ENCODE data around the gene STH. TPM values are rescaled to one million over a fixed set of nuclear protein-coding genes. Genes with fewer than 3 reads are reported as not detected.

The STH gene
- polyA plus RNA-seq, 2 of the 4 experiments (the other 2 are of a cell fraction) = not detected

- ChIA-PET POLR2A (no interaction called here), CTCF (interaction anchor here (0.9 to 9.4 kb wide), 9 partner anchors 11 to 165 kb away, joined by 3 to 183 read pairs (median 4); partner anchors contain the start of gene KANSL1)
- peaks cover 37% of the 10 kb centered on the region for H3K4me1 ChIP-seq
- no peak for ATAC-seq
- H3K4me2 ChIP-seq = no peak overlapping the region
- H3K4me3 ChIP-seq = no peak overlapping the region
- H3K9me3 ChIP-seq = no peaks in the 10 kb centered on the region
- no peak for DNase-seq (ENCODE audit: low read depth in 1 of 2, low spot score in 1 of 2)
- WGBS (ENCODE audit: missing lambda C conversion rate) = 96% methylated on average over 5 of the region's 5 CpGs
- no peak for FAIRE-seq
- TF ChIP-seq MYC (IDR thresholded peaks at IDR 0.05; ENCODE audit: borderline replicate concordance, low read length) (no peak), USF2 (IDR thresholded peaks at IDR 0.05) (no peak)
- no peak overlapping the region for H3K27ac ChIP-seq
Measured at GRCh38 chr17:46047398-46047797, 48.3 kb downstream of the STH start.

GRCh38 chr17:46047856-46048255, 48.8 kb downstream of the STH start:
- DNase-seq (ENCODE audit: low read depth in 1 of 2, low spot score in 1 of 2) = no peak
- Histone ChIP-seq H3K27ac (no peak overlapping the region), H3K9me3 (no peaks in the 10 kb centered on the region), H3K4me2 (no peak overlapping the region), H3K4me1 (peaks cover 39% of the 10 kb centered on the region), H3K4me3 (no peak overlapping the region)
- ATAC-seq = no peak
- no peak for FAIRE-seq
- CTCF ChIA-PET = interaction anchor here (1.2 to 9.4 kb wide), 5 partner anchors 10 to 161 kb away, joined by 3 to 183 read pairs (median 4); partner anchors contain the start of gene KANSL1
- WGBS (ENCODE audit: missing lambda C conversion rate) = 94% methylated on average over 8 of the region's 8 CpGs
- POLR2A ChIA-PET = no interaction called here
- TF ChIP-seq ESRRA (IDR thresholded peaks at IDR 0.05; ENCODE audit: borderline replicate concordance, low read length) = no peak

Other genes with a start within 250 kb of the STH start
- 0.09 TPM in 1 of 2 replicates, not detected in the other for gene CRHR1, start 214.9 kb upstream of the STH start, polyA plus RNA-seq (2011; rRNA removed)
- 0.12 TPM in 1 of 3 replicates, not detected in the others for gene CRHR1, start 214.9 kb upstream of the STH start, polyA plus RNA-seq (2017; fragmentation: RNase III; extraction: RNeasy Plus Mini Kit Qiagen cat#74134 plus additional on column Dnase treatment)
- gene SPPL2C, start 154.4 kb upstream of the STH start, polyA plus RNA-seq (2011; rRNA removed) = not detected in 2 replicates
- gene SPPL2C, start 154.4 kb upstream of the STH start, polyA plus RNA-seq (2017; fragmentation: RNase III; extraction: RNeasy Plus Mini Kit Qiagen cat#74134 plus additional on column Dnase treatment) = not detected in 3 replicates
- gene MAPT, start 104.7 kb upstream of the STH start, polyA plus RNA-seq (2011; rRNA removed) = 1.1 and 1.2 TPM in 2 replicates
- gene MAPT, start 104.7 kb upstream of the STH start, polyA plus RNA-seq (2017; fragmentation: RNase III; extraction: RNeasy Plus Mini Kit Qiagen cat#74134 plus additional on column Dnase treatment) = 1.1 to 1.6 TPM (median 1.2 TPM) in 3 replicates
- gene KANSL1, start 194.2 kb downstream of the STH start, polyA plus RNA-seq (2011; rRNA removed) = 27.9 and 52.4 TPM in 2 replicates
- 21.4 to 26.0 TPM (median 22.6 TPM) in 3 replicates for gene KANSL1, start 194.2 kb downstream of the STH start, polyA plus RNA-seq (2017; fragmentation: RNase III; extraction: RNeasy Plus Mini Kit Qiagen cat#74134 plus additional on column Dnase treatment)

Measured in A549 (cell line).